Upper lobe of left lung (tissue), 4 donors: Measurements from ENCODE around the gene RASGRF2.

Experiments used
- EP300 ChIP-seq, 4 donors: sonication (generic); formaldehyde crosslinking; IDR thresholded peaks; one replicate each; pipeline ENCODE4 v1.5.1; 2017; ENCODE audit warnings: antibody characterized with exemption in 4 of 4, control low read depth in 2 of 4
- POLR2AphosphoS5 ChIP-seq, 2 donors: sonication (generic); formaldehyde crosslinking; IDR thresholded peaks; one replicate each; pipeline ENCODE4 v1.5.1; 2017; ENCODE audit warnings: antibody characterized with exemption in 2 of 2
- TF ChIP-seq, protein P1 (sequence below), 6 experiments: fragments of 450-650 bp in 4 of 6; fragments of 200-600 bp in 2 of 6; sonication (generic) in 2 of 6; IDR thresholded peaks; one replicate each; pipeline ENCODE4 v1.5.1; 2016 to 2019; ENCODE audit warnings: antibody characterized with exemption in 6 of 6

DNA sequence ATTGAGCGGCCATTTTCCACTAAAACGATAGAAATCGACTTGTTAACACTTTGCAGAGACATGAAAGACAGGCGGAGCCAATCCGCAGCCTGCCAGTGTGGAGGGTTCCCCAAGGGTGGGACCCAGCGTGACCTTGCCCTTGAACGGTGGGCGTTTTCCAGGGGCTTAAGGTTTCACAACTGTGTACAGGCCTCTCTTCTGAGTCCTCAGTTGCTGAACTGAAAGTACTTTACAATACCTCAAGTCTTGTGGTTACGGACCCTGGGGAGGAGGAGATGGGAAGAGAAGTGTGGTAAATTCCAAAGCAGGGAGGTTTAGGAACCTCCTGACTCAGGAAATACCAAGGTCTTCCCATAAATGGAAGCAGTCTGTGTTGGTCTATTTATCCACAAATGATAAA lies 204.8 kb downstream of the RASGRF2 start:
- TF ChIP-seq, protein P1, sequence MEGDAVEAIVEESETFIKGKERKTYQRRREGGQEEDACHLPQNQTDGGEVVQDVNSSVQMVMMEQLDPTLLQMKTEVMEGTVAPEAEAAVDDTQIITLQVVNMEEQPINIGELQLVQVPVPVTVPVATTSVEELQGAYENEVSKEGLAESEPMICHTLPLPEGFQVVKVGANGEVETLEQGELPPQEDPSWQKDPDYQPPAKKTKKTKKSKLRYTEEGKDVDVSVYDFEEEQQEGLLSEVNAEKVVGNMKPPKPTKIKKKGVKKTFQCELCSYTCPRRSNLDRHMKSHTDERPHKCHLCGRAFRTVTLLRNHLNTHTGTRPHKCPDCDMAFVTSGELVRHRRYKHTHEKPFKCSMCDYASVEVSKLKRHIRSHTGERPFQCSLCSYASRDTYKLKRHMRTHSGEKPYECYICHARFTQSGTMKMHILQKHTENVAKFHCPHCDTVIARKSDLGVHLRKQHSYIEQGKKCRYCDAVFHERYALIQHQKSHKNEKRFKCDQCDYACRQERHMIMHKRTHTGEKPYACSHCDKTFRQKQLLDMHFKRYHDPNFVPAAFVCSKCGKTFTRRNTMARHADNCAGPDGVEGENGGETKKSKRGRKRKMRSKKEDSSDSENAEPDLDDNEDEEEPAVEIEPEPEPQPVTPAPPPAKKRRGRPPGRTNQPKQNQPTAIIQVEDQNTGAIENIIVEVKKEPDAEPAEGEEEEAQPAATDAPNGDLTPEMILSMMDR (IDR thresholded peaks at IDR 0.05), result no peak
- TF ChIP-seq POLR2AphosphoS5 (IDR thresholded peaks at IDR 0.05), result no peak
- no peak for TF ChIP-seq EP300 (IDR thresholded peaks at IDR 0.05)
